Activated CD8-positive, alpha-beta memory T cell treated with anti-CD3 and anti-CD28 coated beads for 36 hours (primary cell): ENCODE measurements around the gene HEATR5B. TPM values are rescaled to one million over a fixed set of nuclear protein-coding genes. Genes with fewer than 3 reads are reported as not detected.
"Not testable (repeated sequence)": the region's sequence is repeated elsewhere in the genome, so short reads cannot be mapped to it uniquely, and the experiment has no call there.

ENCODE experiments used
- CTCF ChIA-PET: fragments of 350-600 bp; sonication (Branson Sonifier 250); formaldehyde crosslinking; loops from one replicate; lab custom pipeline; 2021; ENCODE audit warnings: antibody characterized with exemption; lab: Charles Lee
- POLR2A ChIA-PET: fragments of 350-600 bp; sonication (Branson Sonifier 250); formaldehyde crosslinking; loops from one replicate; lab custom pipeline; 2021; ENCODE audit warnings: antibody characterized with exemption; lab: Charles Lee
- total RNA-seq, 2 experiments: library from RNA; stranded (reverse); gene quantifications; one replicate each; pipeline ENCODE4 v1.2.3, GENCODE V29; 2021

HEATR5B gene
- total RNA-seq, 2 experiments from 2014 or later: 17.5 to 18.2 TPM

DNA sequence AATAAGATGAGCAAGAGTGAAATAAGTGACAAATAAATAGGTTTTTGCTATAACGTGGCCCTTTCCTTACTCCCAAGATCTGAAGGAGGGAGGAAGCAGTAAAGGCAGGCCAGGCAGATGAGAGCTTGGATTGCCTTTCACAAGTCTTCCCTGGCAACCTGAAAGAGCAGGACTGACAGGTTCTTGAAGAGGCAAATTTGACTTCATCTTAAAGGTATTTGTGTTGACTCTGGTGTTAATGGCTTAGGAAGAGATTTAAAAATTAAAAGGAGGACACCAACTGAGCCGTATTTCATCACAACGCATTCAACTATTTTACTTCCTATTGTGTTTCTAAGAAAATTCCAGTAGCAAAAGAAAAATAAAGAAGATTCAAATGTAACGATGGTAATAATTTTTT is 121.1 kb downstream of the HEATR5B start:
- CTCF ChIA-PET: interaction anchor here (0.6 kb wide), 1 partner anchor 573 kb away, joined by 5 read pairs; no protein-coding TSS in a partner anchor
- POLR2A ChIA-PET: interaction anchor here (0.5 kb wide), 1 partner anchor 43 kb away, joined by 3 read pairs; no protein-coding TSS in a partner anchor

DNA sequence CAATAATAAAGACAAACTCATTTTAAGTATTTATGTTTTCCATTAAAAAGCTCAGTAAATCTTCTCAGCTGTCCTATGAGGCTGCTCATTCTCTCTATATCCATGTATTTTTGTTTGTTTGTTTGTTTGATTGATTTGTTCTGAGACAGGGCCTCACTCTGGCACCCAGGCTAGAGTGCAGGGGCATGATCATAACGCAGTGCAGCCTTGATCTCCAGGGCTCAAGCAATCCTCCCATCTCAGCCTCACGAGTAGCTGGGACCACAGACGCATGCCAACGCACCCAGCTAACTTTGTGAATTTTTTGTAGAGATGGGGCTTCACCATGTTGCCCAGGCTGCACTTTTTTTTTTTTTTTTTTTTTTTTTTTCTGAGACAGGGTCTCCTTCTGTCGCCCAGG is 123.4 kb downstream of the HEATR5B start:
- POLR2A ChIA-PET: no interaction called here
- CTCF ChIA-PET: interaction anchor here (1.4 kb wide), 1 partner anchor 10 kb away, joined by 3 read pairs; no protein-coding TSS in a partner anchor

DNA sequence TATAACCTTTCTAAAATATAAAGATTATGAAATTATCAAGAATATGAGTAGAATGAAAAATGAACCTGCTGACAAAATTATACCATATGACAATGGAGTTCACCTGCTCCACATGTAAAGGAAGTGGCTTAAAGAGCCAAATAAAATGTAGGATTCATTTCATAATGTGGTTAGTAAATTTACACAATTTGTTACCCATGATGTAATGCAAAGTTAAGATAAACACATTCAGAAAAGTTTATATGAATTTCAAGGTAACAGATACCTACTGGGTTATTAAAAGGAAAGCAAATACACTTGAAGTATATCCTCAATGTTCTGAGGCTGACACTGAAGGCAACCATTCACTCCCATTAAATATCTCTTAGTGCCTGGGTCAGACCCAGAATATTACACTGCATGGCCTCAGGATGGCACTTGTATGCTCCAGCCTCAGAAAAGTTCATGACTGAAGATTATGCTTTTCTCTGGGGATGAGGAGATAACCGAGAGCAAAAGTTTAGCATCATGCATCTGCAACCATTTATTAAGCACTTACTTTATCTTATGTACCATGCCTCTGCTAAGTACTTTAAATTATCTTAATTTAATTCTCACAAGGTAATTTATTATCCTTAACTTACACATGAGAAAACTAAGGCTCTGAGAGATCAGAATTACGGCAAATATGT is 124.0 kb downstream of the HEATR5B start:
- ChIA-PET CTCF (interaction anchor here (1.4 kb wide), 1 partner anchor 9 kb away, joined by 3 read pairs; no protein-coding TSS in a partner anchor), POLR2A (no interaction called here)

- POLR2A ChIA-PET: no interaction called here
- CTCF ChIA-PET: interaction anchor here (0.6 kb wide), 2 partner anchors 82 to 946 kb away, joined by 3 read pairs; no protein-coding TSS in a partner anchor
These were observed 129.1 kb downstream of the HEATR5B start for GRCh38 chr2:36954977-36955607.

DNA sequence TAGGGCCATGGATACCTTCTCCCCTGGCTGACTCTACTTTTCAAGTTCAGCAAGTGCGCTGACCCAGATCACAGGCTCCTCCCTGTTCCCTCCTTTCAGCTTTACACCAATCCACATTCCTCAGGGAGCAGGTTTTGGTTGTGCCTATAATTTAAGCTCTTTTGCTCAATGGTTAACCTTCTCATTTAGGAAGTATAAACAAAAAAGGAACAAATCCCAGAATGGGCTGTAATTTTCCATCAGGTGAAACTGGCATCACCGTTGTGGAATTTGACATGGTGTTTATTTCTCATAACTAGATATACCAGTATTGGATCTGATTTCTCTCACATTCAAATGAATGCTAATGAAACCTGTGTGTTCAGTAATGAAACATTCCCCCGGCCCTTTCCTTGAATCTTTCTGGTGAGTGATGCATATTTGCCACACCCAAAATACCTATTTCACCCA is 131.4 kb downstream of the HEATR5B start:
- POLR2A ChIA-PET: no interaction called here

DNA sequence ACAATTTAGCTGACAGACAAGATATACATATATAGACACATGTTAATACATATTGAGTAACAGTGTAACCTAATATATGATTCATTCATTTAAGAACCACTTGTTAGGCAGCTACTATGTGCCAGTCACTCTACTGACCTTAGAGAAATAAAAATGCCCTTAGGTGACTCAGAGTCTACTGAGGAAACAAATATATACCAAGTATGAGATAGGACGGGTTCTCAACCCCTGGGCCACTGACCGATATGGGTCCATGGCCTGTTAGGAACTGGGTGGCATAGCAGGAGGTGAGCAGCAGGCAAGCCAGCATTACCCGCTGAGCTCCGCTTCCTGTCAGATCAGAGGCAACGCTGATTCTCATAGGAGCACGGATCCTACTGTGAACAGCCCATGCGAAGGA is 132.6 kb downstream of the HEATR5B start:
- ChIA-PET CTCF (interaction anchor here (1.1 kb wide), 1 partner anchor 9 kb away, joined by 3 read pairs; no protein-coding TSS in a partner anchor), POLR2A (no interaction called here)

More for the DNA sequence above, 131.4 kb downstream of the HEATR5B start:
- CTCF ChIA-PET: no interaction called here

DNA sequence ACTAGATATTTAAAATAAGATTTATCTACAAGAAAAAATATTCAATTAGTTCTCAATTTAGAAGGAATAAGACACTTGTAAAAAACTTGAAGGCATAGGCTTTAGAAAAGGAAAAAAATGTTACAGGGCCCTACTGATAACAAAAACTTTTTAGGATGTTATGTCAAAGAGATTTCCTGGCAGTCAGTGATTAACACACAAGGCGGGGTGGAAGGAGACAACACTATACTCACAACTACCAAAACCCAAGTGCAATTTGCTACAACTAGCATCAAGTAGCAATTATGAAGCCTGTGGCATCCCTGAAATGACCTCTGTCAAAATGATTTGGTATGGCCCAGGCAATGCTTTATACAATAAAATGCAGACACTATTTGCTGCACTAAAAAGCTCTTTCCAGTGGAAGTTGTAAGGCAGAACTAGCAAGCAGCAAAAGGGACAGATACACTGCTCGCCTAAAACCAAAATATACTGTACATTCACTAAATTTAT is 133.1 kb downstream of the HEATR5B start:
- POLR2A ChIA-PET: no interaction called here
- CTCF ChIA-PET: interaction anchor here (1.1 kb wide), 1 partner anchor 10 kb away, joined by 3 read pairs; no protein-coding TSS in a partner anchor

GRCh38 chr2:36949845-36950244 is 134.3 kb downstream of the HEATR5B start:
- CTCF ChIA-PET: interaction anchor here (0.7 kb wide), 1 partner anchor 164 kb away, joined by 3 read pairs; no protein-coding TSS in a partner anchor
- POLR2A ChIA-PET: interaction anchor here (0.7 kb wide), 1 partner anchor 204 kb away, joined by 3 read pairs; no protein-coding TSS in a partner anchor

GRCh38 chr2:36945240-36945639 is 138.9 kb downstream of the HEATR5B start:
- CTCF ChIA-PET, POLR2A ChIA-PET: not testable (repeated sequence)

GRCh38 chr2:36941867-36942266 is 142.3 kb downstream of the HEATR5B start:
- CTCF ChIA-PET: interaction anchor here (0.8 kb wide), 1 partner anchor 10 kb away, joined by 4 read pairs; no protein-coding TSS in a partner anchor

GRCh38 chr2:36936526-36936925 is 147.6 kb downstream of the HEATR5B start:
- POLR2A ChIA-PET, CTCF ChIA-PET: not testable (repeated sequence)

More at GRCh38 chr2:36941867-36942266, 142.3 kb downstream of the HEATR5B start:
- POLR2A ChIA-PET: no interaction called here

DNA sequence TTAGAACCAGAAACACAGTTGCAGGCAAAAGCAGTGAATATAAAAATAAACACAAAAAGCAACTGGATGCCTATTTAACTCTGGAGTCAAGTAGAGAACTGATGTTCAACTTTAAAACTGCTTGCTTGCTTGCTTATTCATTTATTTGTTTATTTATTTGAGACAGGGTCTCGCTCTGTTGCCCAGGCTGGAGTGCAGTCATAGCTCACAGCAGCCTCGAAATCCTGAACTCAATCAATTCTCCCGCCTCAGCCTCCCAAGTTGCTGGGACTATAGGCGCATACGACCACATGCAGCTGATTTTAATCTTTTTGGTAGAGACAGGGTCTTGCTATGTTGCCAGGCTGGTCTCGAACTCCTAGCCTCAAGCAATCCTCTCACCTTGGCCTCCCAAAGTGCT is 152.5 kb downstream of the HEATR5B start:
- CTCF ChIA-PET: interaction anchor here (0.6 kb wide), 1 partner anchor 10 kb away, joined by 4 read pairs; no protein-coding TSS in a partner anchor
- POLR2A ChIA-PET: not testable (repeated sequence)

Other genes with a start within 250 kb of the HEATR5B start
- gene STRN, start 117.8 kb downstream of the HEATR5B start, total RNA-seq: 10 to 100 TPM; 25.6 to 27.9 TPM
- 10 to 100 TPM; 16.3 to 17.4 TPM for gene GPATCH11, start 146 bp upstream of the HEATR5B start, total RNA-seq
- 10 to 100 TPM; 37.4 to 38.4 TPM for gene EIF2AK2, start 72.6 kb upstream of the HEATR5B start, total RNA-seq
- not detected for gene SULT6B1, start 104.3 kb upstream of the HEATR5B start, total RNA-seq
- 10 to 100 TPM; 38.0 to 42.7 TPM for gene CEBPZOS, start 112.1 kb upstream of the HEATR5B start, total RNA-seq
- 100 to 1,000 TPM; 103 to 105 TPM for gene CEBPZ, start 147.2 kb upstream of the HEATR5B start, total RNA-seq
- gene NDUFAF7, start 147.3 kb upstream of the HEATR5B start, total RNA-seq: 10 to 100 TPM; 20.7 to 20.8 TPM
- gene PRKD3, start 240.5 kb upstream of the HEATR5B start, total RNA-seq: 10 to 100 TPM; 61.0 to 67.1 TPM